ENCODE data around the gene GLS. TPM values are rescaled to one million over a fixed set of nuclear protein-coding genes. Genes with fewer than 3 reads are reported as not detected.

The GLS gene
- total and polyA plus RNA-seq, 2 of the 13 experiments (the other 11 are each of a cell fraction or from before 2014, with no cell fraction given) = 78.6 to 183 TPM

GRCh38 chr2:191013932-191014652 lies 133.5 kb downstream of the GLS start, which contains the start of gene STAT1 (continued):
- TF ChIP-seq ZNF280D (CRISPR knock-in tag; IDR thresholded peaks at IDR 0.05) (peak; percentile 83), ZNF17 (CRISPR knock-in tag; IDR thresholded peaks at IDR 0.05) (0 out of 2 replicates have a peak, but pooled peaks have one; percentile 25), KDM5A (IDR thresholded peaks at IDR 0.05; ENCODE audit: borderline replicate concordance, low read length) (peak; percentile 93), ZNF326 (CRISPR knock-in tag; IDR thresholded peaks at IDR 0.05; ENCODE audit: borderline replicate concordance) (no peak), AHDC1 (CRISPR knock-in tag; IDR thresholded peaks at IDR 0.05; ENCODE audit: borderline replicate concordance) (peak; percentile 87; the same call in 1 of the 2 replicates), HMGA1 (CRISPR knock-in tag; conservative IDR thresholded peaks at IDR 0.05) (no peak), CREM (IDR thresholded peaks at IDR 0.05) (peak; percentile 41; the same call in 1 of the 2 replicates), CREM (CRISPR knock-in tag; IDR thresholded peaks at IDR 0.05) (no peak), AHR (CRISPR knock-in tag; IDR thresholded peaks at IDR 0.05) (peak; percentile 89; the same call in 1 of the 2 replicates), ZNF451 (CRISPR knock-in tag; IDR thresholded peaks at IDR 0.05) (peak; percentile 84; the same call in 1 of the 2 replicates), POLR2G (IDR thresholded peaks at IDR 0.05; ENCODE audit: low read depth, low read length) (peak; percentile 98), ZNF569 (CRISPR knock-in tag; IDR thresholded peaks at IDR 0.05; ENCODE audit: borderline replicate concordance) (peak; percentile 93; the same call in 1 of the 2 replicates), ARNT (IDR thresholded peaks at IDR 0.05) (no peak), KAT2B (IDR thresholded peaks at IDR 0.05; ENCODE audit: borderline replicate concordance, low read depth, low read length) (no peak), ZNF616 (CRISPR knock-in tag; IDR thresholded peaks at IDR 0.05; ENCODE audit: low read depth) (no peak), NFIB (CRISPR knock-in tag; IDR thresholded peaks at IDR 0.05; ENCODE audit: borderline replicate concordance) (0 out of 2 replicates have a peak, but pooled peaks have one; percentile 9), ZNF382 (CRISPR knock-in tag; IDR thresholded peaks at IDR 0.05; ENCODE audit: borderline replicate concordance) (no peak), NR3C1 (CRISPR knock-in tag; IDR thresholded peaks at IDR 0.05) (no peak), ZMYM2 (CRISPR knock-in tag; IDR thresholded peaks at IDR 0.05) (peak; percentile 52; the same call in 1 of the 2 replicates)
- TF ChIP-seq, protein P1, sequence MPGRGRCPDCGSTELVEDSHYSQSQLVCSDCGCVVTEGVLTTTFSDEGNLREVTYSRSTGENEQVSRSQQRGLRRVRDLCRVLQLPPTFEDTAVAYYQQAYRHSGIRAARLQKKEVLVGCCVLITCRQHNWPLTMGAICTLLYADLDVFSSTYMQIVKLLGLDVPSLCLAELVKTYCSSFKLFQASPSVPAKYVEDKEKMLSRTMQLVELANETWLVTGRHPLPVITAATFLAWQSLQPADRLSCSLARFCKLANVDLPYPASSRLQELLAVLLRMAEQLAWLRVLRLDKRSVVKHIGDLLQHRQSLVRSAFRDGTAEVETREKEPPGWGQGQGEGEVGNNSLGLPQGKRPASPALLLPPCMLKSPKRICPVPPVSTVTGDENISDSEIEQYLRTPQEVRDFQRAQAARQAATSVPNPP (CRISPR knock-in tag; IDR thresholded peaks at IDR 0.05) = peak; percentile 85

All from HepG2 (cell line).